Epithelial cell of proximal tubule (primary cell): Measurements from ENCODE around the gene C1orf167. TPM values are rescaled to one million over a fixed set of nuclear protein-coding genes. Genes with fewer than 3 reads are reported as not detected.
"Not testable (repeated sequence)": the region's sequence is repeated elsewhere in the genome, so short reads cannot be mapped to it uniquely, and the experiment has no call there.

ENCODE experiments used
- DNase-seq: peaks from one replicate; pipeline ENCODE4 v3.0.0-alpha.2; 2011; ENCODE audit warnings: low read depth
- H3K4me3 ChIP-seq: 2 replicates; pipeline ENCODE4 v1.5.1; 2011; ENCODE audit warnings: low read depth, mild to moderate bottlenecking, low read length
- total RNA-seq: library from RNA; depleted of rRNA; stranded (reverse); fragments of >200 nt; gene quantifications from 2 replicates; pipeline ENCODE4 v1.2.3, GENCODE V29; 2015
- TF ChIP-seq, protein P1 (sequence below): conservative IDR thresholded peaks from 2 replicates; pipeline ENCODE4 v1.5.1; 2012; ENCODE audit warnings: low read depth, mild to moderate bottlenecking, low read length

Gene C1orf167
- total RNA-seq, 1 donor from 2014 or later: not detected

DNA sequence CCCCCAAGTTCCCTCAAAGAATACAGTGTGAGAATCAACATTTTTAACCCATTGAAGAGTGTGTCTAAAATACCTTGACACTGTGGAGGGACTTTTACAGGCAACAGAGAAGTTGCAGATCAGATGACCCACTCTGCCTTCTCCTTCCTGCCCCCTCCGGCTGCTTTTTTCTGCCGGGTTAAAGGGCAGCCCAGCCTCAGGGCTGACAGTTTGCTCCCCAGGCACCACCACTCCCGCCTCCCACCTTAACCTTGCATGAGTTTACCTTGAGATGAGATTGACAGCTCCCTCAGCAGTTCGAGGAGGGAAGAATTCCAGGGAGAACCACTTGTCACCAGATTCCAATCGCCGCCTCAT lies 40.6 kb downstream of the C1orf167 start:
- no peak for DNase-seq
- TF ChIP-seq, protein P1, sequence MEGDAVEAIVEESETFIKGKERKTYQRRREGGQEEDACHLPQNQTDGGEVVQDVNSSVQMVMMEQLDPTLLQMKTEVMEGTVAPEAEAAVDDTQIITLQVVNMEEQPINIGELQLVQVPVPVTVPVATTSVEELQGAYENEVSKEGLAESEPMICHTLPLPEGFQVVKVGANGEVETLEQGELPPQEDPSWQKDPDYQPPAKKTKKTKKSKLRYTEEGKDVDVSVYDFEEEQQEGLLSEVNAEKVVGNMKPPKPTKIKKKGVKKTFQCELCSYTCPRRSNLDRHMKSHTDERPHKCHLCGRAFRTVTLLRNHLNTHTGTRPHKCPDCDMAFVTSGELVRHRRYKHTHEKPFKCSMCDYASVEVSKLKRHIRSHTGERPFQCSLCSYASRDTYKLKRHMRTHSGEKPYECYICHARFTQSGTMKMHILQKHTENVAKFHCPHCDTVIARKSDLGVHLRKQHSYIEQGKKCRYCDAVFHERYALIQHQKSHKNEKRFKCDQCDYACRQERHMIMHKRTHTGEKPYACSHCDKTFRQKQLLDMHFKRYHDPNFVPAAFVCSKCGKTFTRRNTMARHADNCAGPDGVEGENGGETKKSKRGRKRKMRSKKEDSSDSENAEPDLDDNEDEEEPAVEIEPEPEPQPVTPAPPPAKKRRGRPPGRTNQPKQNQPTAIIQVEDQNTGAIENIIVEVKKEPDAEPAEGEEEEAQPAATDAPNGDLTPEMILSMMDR: no peak
- H3K4me3 ChIP-seq: peak overlapping the region; percentile 70

DNA sequence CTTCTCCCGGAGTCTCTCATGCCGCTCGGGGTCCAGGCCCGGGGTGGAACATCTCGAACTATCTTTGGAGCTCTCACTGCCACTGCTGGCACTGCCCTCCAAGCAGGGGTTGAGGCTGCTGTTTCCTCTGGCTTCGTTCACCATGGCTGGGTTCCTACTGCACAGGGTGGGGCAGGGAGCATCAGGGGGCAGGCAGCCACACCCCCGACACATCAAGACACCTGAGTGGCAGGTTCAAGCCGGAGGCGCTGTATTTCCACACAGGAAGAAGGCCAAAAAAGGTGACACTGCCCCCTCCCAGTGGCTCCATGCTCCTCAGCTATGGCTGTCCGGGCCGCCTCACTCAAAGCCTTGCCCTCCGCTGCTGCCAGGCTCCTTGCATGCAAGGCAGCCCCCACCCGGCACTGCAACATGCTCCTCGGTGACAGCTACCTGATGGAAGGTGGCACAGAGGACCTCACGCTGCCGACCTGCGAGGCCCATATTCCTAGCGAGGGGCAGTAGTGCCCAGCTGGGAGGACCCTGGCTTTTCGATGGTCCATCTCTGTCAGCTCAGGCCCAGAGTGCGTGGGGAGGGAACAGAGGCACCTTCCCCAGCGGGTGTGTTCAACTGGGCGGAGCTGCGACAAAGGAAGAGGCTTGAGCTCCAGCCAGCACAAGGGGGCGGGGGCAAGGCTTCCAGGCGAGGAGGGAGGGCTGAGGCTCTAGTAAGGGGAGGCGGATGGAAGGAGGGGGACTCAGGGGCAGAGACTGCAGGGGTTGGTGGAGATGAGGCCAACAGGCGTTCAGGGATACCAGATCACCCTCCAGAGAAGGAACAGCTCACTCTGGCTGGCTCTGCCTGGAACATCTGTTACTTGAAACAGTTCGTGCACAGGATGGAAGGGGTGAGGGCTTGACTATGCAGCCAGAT lies 41.2 kb downstream of the C1orf167 start:
- H3K4me3 ChIP-seq: peak overlapping the region; percentile 70
- TF ChIP-seq, protein P1: no peak
- no peak for DNase-seq

DNA sequence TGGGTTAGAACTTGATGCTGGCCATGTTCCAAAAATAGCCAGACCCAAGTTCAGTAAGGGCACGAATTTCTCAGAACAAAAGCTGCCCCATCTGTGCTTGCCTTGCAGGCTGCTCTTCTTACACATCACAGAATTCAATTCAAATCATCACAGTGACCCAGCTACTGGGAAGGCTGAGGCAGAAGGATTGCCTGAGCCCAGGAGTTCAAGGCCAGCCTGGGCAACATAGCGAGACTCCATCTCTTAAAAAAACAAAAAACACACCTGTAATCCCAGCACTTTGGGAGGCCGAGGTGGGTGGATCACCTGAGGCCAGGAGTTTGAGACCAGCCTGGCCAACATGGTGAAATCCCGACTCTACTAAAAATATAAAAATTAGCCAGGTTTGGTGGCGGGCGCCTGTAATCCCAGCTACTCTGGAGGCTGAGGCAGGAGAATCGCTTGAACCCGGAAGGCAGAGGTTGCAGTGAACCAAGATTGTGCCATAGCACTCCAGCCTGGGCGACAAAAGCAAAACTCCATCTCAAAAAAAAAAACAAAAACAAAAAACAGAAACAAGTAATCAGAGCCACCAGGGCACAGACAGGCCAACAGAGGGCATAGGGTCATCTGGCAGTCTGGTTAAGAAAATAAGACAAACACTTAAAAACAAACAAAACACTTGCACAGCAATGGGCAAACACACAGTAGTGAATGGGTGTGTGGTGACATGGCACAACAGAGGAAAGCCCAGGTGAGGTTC lies 42.1 kb downstream of the C1orf167 start:
- DNase-seq: not testable (repeated sequence)
- peak overlapping the region; percentile 84 for H3K4me3 ChIP-seq

DNA sequence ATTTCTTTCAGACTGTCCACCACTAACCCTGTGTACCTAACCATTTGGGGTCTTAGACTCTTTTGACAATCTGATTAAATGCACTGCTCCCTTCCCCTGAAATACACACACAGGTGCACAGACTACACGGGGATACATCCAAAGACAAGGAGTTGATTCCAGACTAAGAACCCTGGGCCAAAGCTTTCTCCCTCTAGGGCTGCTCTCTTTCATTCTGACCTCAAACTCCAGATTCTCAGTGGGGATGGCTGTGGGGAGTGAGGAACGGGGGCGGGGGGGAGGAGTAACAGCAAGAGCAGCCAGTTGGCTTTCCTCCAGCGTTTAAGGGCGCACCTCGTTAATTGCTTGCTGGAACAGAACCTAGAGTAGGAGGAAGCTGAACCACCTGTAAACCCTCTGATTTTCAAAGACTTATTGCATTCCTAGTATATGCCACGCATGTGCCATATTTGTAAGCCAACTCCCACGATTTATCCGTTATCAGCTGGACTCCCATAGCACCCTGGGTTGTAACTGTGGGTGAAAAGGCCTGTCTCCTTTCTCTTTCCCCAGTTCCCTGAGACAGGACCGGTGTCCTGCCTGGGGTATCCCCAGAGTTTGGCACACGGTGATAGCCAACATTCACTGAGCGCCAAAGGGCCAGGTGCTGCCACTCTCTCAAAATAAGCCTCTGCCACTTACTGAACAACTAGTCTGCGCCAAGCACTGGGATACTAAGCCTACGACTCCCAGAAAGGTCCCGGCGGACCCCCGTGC lies 42.9 kb downstream of the C1orf167 start:
- TF ChIP-seq, protein P1: no peak
- H3K4me3 ChIP-seq: peak overlapping the region; percentile 84
- DNase-seq: no peak

DNA sequence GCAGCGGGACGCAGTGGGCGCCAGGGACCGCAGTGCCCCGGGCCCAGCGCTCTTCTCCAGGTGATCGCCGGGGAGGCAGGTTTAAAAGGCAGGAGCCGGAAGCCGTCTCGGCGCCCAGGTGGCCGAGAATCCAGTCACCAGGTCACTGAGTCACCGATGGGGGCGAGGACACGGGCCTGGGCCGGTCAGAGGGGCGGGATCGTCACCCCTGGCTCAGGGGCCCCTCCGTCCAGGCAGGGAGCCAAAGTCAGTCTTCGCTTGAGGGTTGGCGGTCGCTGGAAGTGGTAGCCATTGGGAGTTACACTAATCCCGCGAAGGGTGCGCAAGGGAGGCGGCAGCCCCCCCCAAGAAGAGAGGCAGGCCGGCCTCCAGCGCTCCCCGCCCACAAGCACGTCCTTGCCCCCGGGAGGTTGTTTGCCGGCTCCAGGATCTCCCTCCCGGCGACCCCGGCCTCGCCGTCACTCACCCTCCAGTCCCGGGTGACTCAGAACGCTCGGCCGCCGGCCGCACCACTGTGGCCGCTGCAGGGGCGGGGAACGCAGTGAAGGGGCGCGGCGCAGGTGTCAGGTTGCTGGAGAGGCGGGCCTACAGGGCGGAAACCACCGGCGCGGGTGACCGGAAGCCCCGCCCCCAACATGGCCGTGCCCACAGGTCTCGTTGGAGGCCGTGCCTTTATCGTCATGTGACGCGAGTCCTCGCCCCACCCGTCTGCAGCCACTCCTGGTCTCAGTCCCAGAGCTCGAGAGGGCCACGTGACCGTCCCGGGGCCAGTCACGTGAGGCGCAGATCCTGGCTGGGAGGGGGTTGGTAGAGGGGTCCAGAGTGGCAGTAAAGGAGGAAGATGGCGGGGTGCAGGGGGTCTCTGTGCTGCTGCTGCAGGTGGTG lies 43.7 kb downstream of the C1orf167 start, which contains the start of the genes CLCN6 and MTHFR:
TSS of gene CLCN6 (plus strand) at position 770 of the 885 bp plus-strand sequence. CDS start at position 842, 72 bp downstream.
TSS of gene MTHFR (minus strand) at position 543 of the 885 bp plus-strand sequence. CDS start 2,848 bp downstream, outside the sequence.
- TF ChIP-seq, protein P1: no peak
- H3K4me3 ChIP-seq: peak within 1 kb of the TSS; percentile 84
- DNase-seq: peak; percentile 66

DNA sequence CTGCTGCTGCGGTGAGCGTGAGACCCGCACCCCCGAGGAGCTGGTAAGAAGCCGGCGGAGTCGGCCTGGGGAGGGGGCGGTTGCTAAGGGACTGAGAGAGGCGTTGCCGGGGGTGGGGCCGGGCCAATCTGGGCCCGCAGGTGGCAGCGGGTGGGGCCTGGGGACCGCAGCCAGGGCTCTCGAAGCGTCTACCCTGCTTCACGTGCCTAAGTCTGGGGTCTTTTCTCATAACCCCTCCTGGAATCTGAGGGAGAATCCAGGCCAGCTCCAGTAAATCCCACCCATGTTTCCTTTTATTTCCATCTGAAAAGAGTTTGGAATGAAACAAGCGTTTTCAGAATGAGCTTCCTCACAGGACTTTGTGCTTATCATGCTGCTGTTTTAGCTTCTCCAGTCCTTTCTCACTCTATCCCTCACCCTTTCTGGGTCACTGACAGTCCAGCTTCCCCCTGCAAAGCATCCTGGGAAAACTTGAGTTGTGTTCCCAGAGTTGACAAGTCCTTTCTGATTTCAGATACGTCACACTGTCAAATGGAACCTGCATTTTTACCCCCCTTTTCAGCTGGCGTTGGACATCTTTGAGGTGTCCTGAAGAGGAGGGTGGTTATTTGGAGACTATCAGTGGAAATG lies 44.4 kb downstream of the C1orf167 start:
- DNase-seq: no peak
- H3K4me3 ChIP-seq: peak overlapping the region; percentile 84
- TF ChIP-seq, protein P1: no peak
